Measurements from ENCODE around the gene ANTXR1. TPM values are rescaled to one million over a fixed set of nuclear protein-coding genes. Genes with fewer than 3 reads are reported as not detected.

The ANTXR1 gene
- total and polyA plus RNA-seq, 2 of the 8 experiments (the other 6 are each of a cell fraction or from before 2014, with no cell fraction given): 15.8 to 44.3 TPM

- ChIA-PET CTCF (ENCODE audit: partially characterized antibody) (interaction anchor here (0.9 kb wide), 2 partner anchors 13 to 19 kb away, joined by 3 read pairs; no protein-coding TSS in a partner anchor), POLR2A (ENCODE audit: partially characterized antibody) (interaction anchor here (0.6 kb wide), 1 partner anchor 85 kb away, joined by 4 read pairs; no protein-coding TSS in a partner anchor)
- Histone ChIP-seq H3K9me3 (ENCODE audit: insufficient read depth in 2 of 2, low read depth in 1 of 2, low read length in 1 of 2) (no peaks in the 10 kb centered on the region), H3K79me2 (ENCODE audit: control insufficient read depth in 1 of 2, insufficient read depth in 2 of 2, low read length in 2 of 2) (no peaks in the 10 kb centered on the region), H2BK15ac (ENCODE audit: low read length) (no peak overlapping the region), H4K8ac (ENCODE audit: extremely low read depth, insufficient read depth, low read length) (no peak overlapping the region), H4K5ac (ENCODE audit: insufficient read length, low read depth, low read length) (no peak overlapping the region), H3K56ac (replicated peaks; ENCODE audit: insufficient read length, low read depth, low read length) (no peak overlapping the region), H2AK5ac (ENCODE audit: low read depth, low read length) (no peak overlapping the region), H2BK5ac (ENCODE audit: low read depth, low read length) (no peak overlapping the region), H3K4me1 (replicated peaks in 1 of 4; ENCODE audit: control insufficient read depth in 3 of 4, insufficient read depth in 4 of 4, low read length in 3 of 4) (peaks cover 4 to 13% (median 8%) of the 10 kb centered on the region in 4 experiments; a peak in 6 of 7 replicates), H4K20me1 (replicated peaks in 1 of 2; ENCODE audit: control insufficient read depth in 1 of 2, insufficient read depth in 2 of 2, low read length in 2 of 2) (peaks cover 0 to 6% of the 10 kb centered on the region in 2 experiments), H2BK12ac (ENCODE audit: low read depth, low read length) (no peak overlapping the region), H4K91ac (replicated peaks; ENCODE audit: insufficient read length, low read length) (no peak overlapping the region), H3K27ac (ENCODE audit: low read depth, low read length) (no peak overlapping the region), H3K4ac (replicated peaks; ENCODE audit: insufficient read length, low read depth, low read length) (no peak overlapping the region), H3K23me2 (ENCODE audit: low read depth, low read length) (no peaks in the 10 kb centered on the region), H3K27me3 (replicated peaks in 1 of 4; ENCODE audit: control insufficient read depth in 3 of 4, extremely low read depth in 1 of 4, insufficient read depth in 3 of 4, low read length in 3 of 4) (no peaks in the 10 kb centered on the region), H2AFZ (ENCODE audit: low read length) (no peak overlapping the region), H3K4me2 (ENCODE audit: insufficient read depth in 1 of 2, low read depth in 2 of 2, low read length in 2 of 2) (no peak overlapping the region), H3K14ac (ENCODE audit: insufficient read length) (no peak overlapping the region), H3K23ac (ENCODE audit: insufficient read length) (no peak overlapping the region), H3K4me3 (ENCODE audit: extremely low read depth in 1 of 4, insufficient read depth in 2 of 4, low read depth in 3 of 4, low read length in 4 of 4) (no peak overlapping the region), H3K9ac (replicated peaks in 1 of 4; ENCODE audit: extremely low read depth in 1 of 4, low read depth in 3 of 4, low read length in 3 of 4) (no peak overlapping the region), H3K79me1 (ENCODE audit: low read depth, low read length) (no peaks in the 10 kb centered on the region), H3K36me3 (ENCODE audit: control insufficient read depth in 2 of 4, insufficient read depth in 4 of 4, low read length in 3 of 4) (peaks cover 0 to 14% (median 10%) of the 10 kb centered on the region in 4 experiments; a peak in 5 of 8 replicates), H2BK20ac (ENCODE audit: low read length) (no peak overlapping the region), H2BK120ac (replicated peaks; ENCODE audit: low read depth, low read length) (no peak overlapping the region), H3K18ac (ENCODE audit: extremely low read depth, low read length) (no peak overlapping the region)
- DNase-seq (ENCODE audit: low read depth in 1 of 2, low spot score in 2 of 2) (no peak), FAIRE-seq (no peak)
- TF ChIP-seq CBX8 (IDR thresholded peaks at IDR 0.05; ENCODE audit: borderline replicate concordance, low read depth, low read length) (no peak), MAFK (IDR thresholded peaks at IDR 0.05; ENCODE audit: low read depth, low read length) (no peak)
- 86% methylated on average over 3 of the region's 3 CpGs; no CpG with 5 or more reads in 1 of the 2 experiments for WGBS, 2 experiments (ENCODE audit: extremely low coverage in 1 of 2, insufficient coverage in 1 of 2, insufficient read length in 1 of 2, insufficient replicate concordance in 2 of 2, low coverage in 1 of 2, low lambda C conversion rate in 2 of 2, missing lambda C conversion rate in 1 of 2)
Observed at GRCh38 chr2:69081001-69081580, 68.1 kb downstream of the ANTXR1 start.

All from H1 (cell line).